HepG2 (cell line): ENCODE data around the gene LEMD1. TPM values are rescaled to one million over a fixed set of nuclear protein-coding genes. Genes with fewer than 3 reads are reported as not detected.
A peak's percentile ranks its signal among the peaks of the same experiment; 100 is the strongest.
"Not testable (repeated sequence)": the region's sequence is repeated elsewhere in the genome, so short reads cannot be mapped to it uniquely, and the experiment has no call there.

ENCODE experiments used
- ATAC-seq: fragments of 200-7000 bp; cut with Tn5 transposase; 3 replicates; pipeline ENCODE4 v1.9.1; 2020; ENCODE audit warnings: mild to moderate bottlenecking, moderate library complexity
- BruUV-seq: library from RNA; stranded (reverse); fragments of 400-500 nt; replicated peaks from 2 replicates; lab custom pipeline; 2021; lab: Mats Ljungman, UMichigan
- CTCF ChIA-PET: fragments of 300-600 bp; formaldehyde crosslinking; extraction: SDS; loops from one replicate; lab custom pipeline; 2021; ENCODE audit warnings: low total read pairs, inconsistent platforms, low intra/inter-chr PET ratio; lab: Yijun Ruan, JAX
- POLR2A ChIA-PET: fragments of 350-600 bp; sonication (Branson Sonifier 250); formaldehyde crosslinking; loops from one replicate; lab custom pipeline; 2020; ENCODE audit warnings: antibody characterized with exemption, inconsistent platforms; lab: Yijun Ruan, JAX
- DNase-seq: peaks from one replicate; pipeline ENCODE4 v3.0.0-alpha.2; 2015; ENCODE audit warnings: low spot score
- FAIRE-seq: peaks from 3 replicates; lab custom pipeline; 2011; peaks lifted over from hg19 to GRCh38; lab: Jason Lieb, UNC
- H2AFZ ChIP-seq: one replicate; pipeline ENCODE4 v1.6.1; 2011; ENCODE audit warnings: low read length, inconsistent platforms
- H3K27ac ChIP-seq: fragments of 300-600 bp; 3 replicates; pipeline ENCODE4 v1.8.0; 2011; ENCODE audit warnings: mixed run types, mild to moderate bottlenecking, mixed read lengths, low read length, inconsistent platforms; ENCODE audit not compliant: insufficient read depth; ENCODE audit errors: extremely low read length
- H3K27me3 ChIP-seq, 2 experiments: fragments of 200-600 bp in 1 of 2; 2 replicates in 1 of 2; 3 replicates in 1 of 2; pipeline versions ENCODE4 v1.6.0 to v1.8.0; 2011; ENCODE audit warnings: low read length in 2 of 2, mild to moderate bottlenecking in 2 of 2, moderate library complexity in 2 of 2, inconsistent platforms in 1 of 2; ENCODE audit not compliant: insufficient read depth in 2 of 2, control insufficient read depth in 1 of 2
- H3K36me3 ChIP-seq, 2 experiments: fragments of 200-600 bp in 1 of 2; replicated peaks in 1 of 2; 2 replicates in 1 of 2; 3 replicates in 1 of 2; pipeline versions ENCODE4 v1.5.1 to v1.8.0; 2011; ENCODE audit warnings: low read length in 2 of 2, inconsistent platforms in 1 of 2; ENCODE audit not compliant: insufficient read depth in 2 of 2, control insufficient read depth in 1 of 2
- H3K4me1 ChIP-seq: 2 replicates; pipeline ENCODE4 v1.5.1; 2012; ENCODE audit warnings: low read length, inconsistent platforms; ENCODE audit not compliant: insufficient read depth
- H3K4me2 ChIP-seq: 2 replicates; pipeline ENCODE4 v1.6.0; 2011; ENCODE audit warnings: low read depth, low read length, inconsistent platforms
- H3K4me3 ChIP-seq, 3 experiments: fragments of 200-600 bp in 1 of 3; sonication (generic), shearing (Covaris generic) in 1 of 3; replicated peaks in 1 of 3; 2 replicates each; pipeline ENCODE4 v1.5.1; 2011 to 2016; ENCODE audit warnings: low read length in 3 of 3, inconsistent platforms in 2 of 3, low read depth in 2 of 3, mild to moderate bottlenecking in 2 of 3, control low read depth in 1 of 3, mixed read lengths in 1 of 3; ENCODE audit not compliant: insufficient read depth in 1 of 3
- H3K79me2 ChIP-seq: one replicate; pipeline ENCODE4 v1.6.1; 2011; ENCODE audit warnings: low read length, inconsistent platforms; ENCODE audit not compliant: insufficient read depth
- H3K9ac ChIP-seq: 2 replicates; pipeline ENCODE4 v1.6.0; 2011; ENCODE audit warnings: mild to moderate bottlenecking, low read depth, low read length, inconsistent platforms; ENCODE audit not compliant: insufficient read depth
- H3K9me3 ChIP-seq: 2 replicates; pipeline ENCODE4 v1.5.1; 2012; ENCODE audit warnings: mild to moderate bottlenecking, low read length
- H4K20me1 ChIP-seq: 2 replicates; pipeline ENCODE4 v1.6.0; 2011; ENCODE audit warnings: inconsistent platforms, mild to moderate bottlenecking, low read length, moderate library complexity; ENCODE audit not compliant: insufficient read depth
- FOXA1 ChIP-seq, 2 experiments: fragments of 450-650 bp in 1 of 2; sonication (generic) in 1 of 2; formaldehyde crosslinking in 1 of 2; IDR thresholded peaks; 2 replicates each; pipeline versions ENCODE4 v1.4.0 to v1.6.1; 2016 to 2020; ENCODE audit warnings: missing genetic modification reagents in 1 of 2
- FOXA3 ChIP-seq: IDR thresholded peaks from 2 replicates; pipeline ENCODE4 v1.6.1; 2016; ENCODE audit warnings: missing genetic modification reagents, missing compliant biosample characterization
- ZNF281 ChIP-seq: sonication (generic); formaldehyde crosslinking; IDR thresholded peaks from 2 replicates; pipeline ENCODE4 v1.4.0; 2020; ENCODE audit warnings: missing genetic modification reagents, borderline replicate concordance
- ZNF687 ChIP-seq: sonication (generic); formaldehyde crosslinking; IDR thresholded peaks from 2 replicates; pipeline ENCODE4 v1.5.1; 2020; ENCODE audit warnings: mild to moderate bottlenecking, missing genetic modification reagents, moderate library complexity
- WGBS: methylation state at CpG from one replicate; pipeline ENCODE4 v1.1.6; 2017; ENCODE audit warnings: low lambda C conversion rate; 5-methylcytosine and 5-hydroxymethylcytosine counted together
- in situ Hi-C: cut with HindIII; loops from 2 replicates; pipeline ENCODE4 v1.10.0; 2017; ENCODE audit warnings: low pct_unique_long_range_greater_than_20kb; ENCODE audit not compliant: extremely low pct_ligation_motif_present
- intact Hi-C: fragments of 100-400 bp; cut with micrococcal nuclease; formaldehyde crosslinking; loops from one replicate; pipeline ENCODE4 v1.10.0; 2022; ENCODE audit not compliant: unreplicated experiment
- polyA plus RNA-seq, 8 experiments: library from polyadenylated mRNA; depleted of rRNA in 3 of 8; stranded (reverse) in 7 of 8; unstranded in 1 of 8; fragments of >200 nt; fragmentation: Illumina TruSeq in 4 of 8; extraction: Trizol in 4 of 8; gene quantifications; 2 replicates each; pipeline versions ENCODE4 v1.2.1 to v1.2.3, GENCODE V29; 2011 to 2016; ENCODE audit warnings: low read depth in 4 of 8, missing spikeins in 1 of 8, mixed read lengths in 1 of 8; ENCODE audit not compliant: insufficient read depth in 1 of 8
- total RNA-seq, 5 experiments: library from RNA; depleted of rRNA; stranded (reverse); fragments of >200 nt; fragmentation: Illumina TruSeq; extraction: Trizol; gene quantifications; 2 replicates each; pipeline ENCODE4 v1.2.3, GENCODE V29; 2016; ENCODE audit warnings: low read depth in 1 of 5

LEMD1 gene
- total and polyA plus RNA-seq, 2 of the 13 experiments (the other 11 are each of a cell fraction or from before 2014, with no cell fraction given) = 1.4 to 2.3 TPM

GRCh38 chr1:205406252-205406651, 15.6 kb downstream of the LEMD1 start:
- ATAC-seq = not testable (repeated sequence)

More at GRCh38 chr1:205406252-205406651, 15.6 kb downstream of the LEMD1 start:
- H3K4me3 ChIP-seq; H3K79me2 ChIP-seq; H2AFZ ChIP-seq; FAIRE-seq; CTCF ChIA-PET; intact Hi-C loops; H4K20me1 ChIP-seq; H3K9ac ChIP-seq; H3K27ac ChIP-seq; in situ Hi-C loops; H3K27me3 ChIP-seq; DNase-seq; H3K9me3 ChIP-seq; H3K4me1 ChIP-seq; H3K36me3 ChIP-seq; BruUV-seq; TF ChIP-seq FOXA1 (IDR thresholded peaks at IDR 0.05): not testable (repeated sequence)
- TF ChIP-seq FOXA1 (CRISPR knock-in tag; IDR thresholded peaks at IDR 0.05) (peak; percentile 50; the same call in 1 of the 2 replicates), ZNF687 (0 out of 2 replicates have a peak, but pooled peaks have one; percentile 14), FOXA3 (CRISPR knock-in tag) (0 out of 2 replicates have a peak, but pooled peaks have one; percentile 31), ZNF281 (peak; percentile 77)
- peak overlapping the region; percentile 36; the same call in 1 of the 2 replicates for H3K4me2 ChIP-seq
- POLR2A ChIA-PET = interaction anchor here (1.4 kb wide), 1 partner anchor 43 kb away, joined by 4 read pairs; no protein-coding TSS in a partner anchor
- WGBS = no CpG with 5 or more reads among the region's 12 CpGs
